ENCODE data around the gene GPR180.

- TF ChIP-seq POLR2A (IDR thresholded peaks at IDR 0.05; ENCODE audit: low read length) (no peak), GATA1 (IDR thresholded peaks at IDR 0.05; ENCODE audit: low read depth, low read length) (no peak)
These were observed 17.7 kb upstream of the GPR180 start for GRCh38 chr13:94583926-94584325.

Measured in erythroblast (primary cell).